HG02588 (cell line): ENCODE data around the gene SSR1.
"Not testable (repeated sequence)": the region's sequence is repeated elsewhere in the genome, so short reads cannot be mapped to it uniquely, and the experiment has no call there.

ENCODE experiments used
- ATAC-seq: cut with Tn5 transposase; IDR thresholded peaks from one replicate; pipeline ENCODE4 v1.9.1; 2021; ENCODE audit warnings: mild to moderate bottlenecking, moderate library complexity; ENCODE audit not compliant: unreplicated experiment

SSR1 gene

DNA sequence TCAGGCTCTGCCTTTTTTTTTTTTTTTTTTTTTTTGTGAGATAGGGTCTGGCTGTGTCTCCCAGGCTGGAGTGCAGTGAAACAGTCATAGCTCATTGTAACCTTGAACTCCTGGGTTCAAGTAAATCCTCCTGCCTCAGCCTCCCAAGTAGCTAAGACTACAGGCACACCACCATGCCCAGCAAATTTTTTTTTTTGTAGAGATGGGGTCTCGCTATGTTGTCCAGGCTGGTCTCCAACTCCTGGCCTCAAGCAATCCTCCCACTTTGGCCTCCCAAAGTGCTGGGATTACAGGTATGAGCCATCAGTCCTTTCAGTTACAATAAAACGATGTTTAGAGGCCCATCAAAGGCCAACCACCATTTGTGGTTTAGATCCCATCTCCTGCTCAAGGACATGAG lies 6.4 kb upstream of the SSR1 start:
- not testable (repeated sequence) for ATAC-seq

DNA sequence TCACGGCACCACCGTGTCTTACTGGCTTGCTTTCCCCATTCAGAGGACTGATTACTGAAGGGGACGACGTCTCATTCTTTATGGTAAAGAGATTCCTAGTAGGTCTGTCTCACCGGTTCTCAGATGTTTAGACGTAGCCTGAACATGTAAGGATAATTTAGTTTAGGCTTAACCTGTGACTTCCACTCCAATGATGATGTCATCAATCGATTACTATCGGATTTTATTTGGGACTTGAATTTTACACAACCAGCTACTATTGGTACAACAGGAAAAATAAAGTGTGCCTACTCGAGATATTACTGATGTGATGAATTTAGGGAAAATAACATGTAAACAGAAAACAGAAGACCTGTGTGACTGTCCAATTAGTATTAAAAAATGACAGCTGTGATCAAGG lies 4.5 kb upstream of the SSR1 start:
- ATAC-seq: no peak

DNA sequence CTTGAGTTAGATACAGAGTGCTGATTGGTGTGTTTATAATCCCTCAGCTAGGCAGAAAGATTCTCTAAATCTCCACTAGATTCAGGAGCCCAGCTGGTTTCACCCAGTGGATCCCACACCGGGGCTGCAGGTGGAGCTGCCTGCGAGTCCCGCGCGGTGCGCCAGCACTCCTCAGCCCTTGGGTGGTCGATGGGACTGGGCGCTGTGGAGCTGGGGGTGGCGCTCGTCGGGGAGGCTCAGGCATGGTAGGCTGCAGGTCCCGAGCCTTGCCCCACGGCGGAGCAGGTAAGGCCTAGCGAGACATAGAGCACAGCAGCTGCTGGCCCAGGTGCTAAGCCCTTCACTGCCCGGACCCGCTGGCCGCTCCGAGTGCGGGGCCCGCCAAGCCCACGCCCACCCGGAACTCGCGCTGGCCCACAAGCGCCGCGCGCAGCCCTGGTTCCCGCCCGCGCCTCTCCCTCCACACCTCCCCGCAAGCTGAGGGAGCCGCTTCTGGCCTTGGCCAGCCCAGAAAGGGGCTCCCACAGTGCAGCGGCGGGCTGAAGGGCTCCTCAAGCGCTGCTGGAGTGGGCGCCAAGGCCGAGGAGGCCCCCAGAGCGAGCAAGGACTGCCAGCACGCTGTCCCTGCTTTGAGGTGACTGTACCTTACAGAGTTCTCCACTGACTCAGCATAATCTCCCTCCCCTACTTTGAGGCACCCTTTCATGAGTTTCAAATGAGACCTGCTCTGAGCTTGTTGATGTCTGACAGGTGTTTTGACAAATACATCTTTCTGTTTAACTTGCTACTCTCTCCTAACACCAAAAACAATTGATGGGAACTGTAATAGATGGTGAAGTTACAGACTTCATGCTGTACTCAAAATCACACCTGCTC lies 3.9 kb upstream of the SSR1 start:
- ATAC-seq: no peak

DNA sequence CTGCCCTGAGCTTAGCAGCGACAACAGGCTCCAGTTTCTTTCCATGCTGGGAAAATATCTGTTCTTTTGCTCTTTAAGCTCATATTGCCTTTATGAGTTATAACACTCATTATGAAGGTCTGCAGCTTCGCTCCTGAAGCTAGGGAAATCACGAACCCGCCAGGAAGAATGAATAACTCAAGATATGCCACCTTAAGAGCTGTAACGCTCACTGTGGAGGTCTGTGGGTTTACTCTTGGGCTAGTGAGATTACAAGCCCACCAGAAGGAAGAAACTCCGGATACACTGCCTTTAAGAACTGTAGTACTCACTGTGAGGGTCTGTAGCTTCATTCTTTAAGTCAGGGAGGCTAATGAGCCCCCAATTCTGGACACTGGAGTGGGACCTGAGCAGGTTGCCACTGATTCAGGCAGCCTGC lies 3.0 kb upstream of the SSR1 start:
- no peak for ATAC-seq

DNA sequence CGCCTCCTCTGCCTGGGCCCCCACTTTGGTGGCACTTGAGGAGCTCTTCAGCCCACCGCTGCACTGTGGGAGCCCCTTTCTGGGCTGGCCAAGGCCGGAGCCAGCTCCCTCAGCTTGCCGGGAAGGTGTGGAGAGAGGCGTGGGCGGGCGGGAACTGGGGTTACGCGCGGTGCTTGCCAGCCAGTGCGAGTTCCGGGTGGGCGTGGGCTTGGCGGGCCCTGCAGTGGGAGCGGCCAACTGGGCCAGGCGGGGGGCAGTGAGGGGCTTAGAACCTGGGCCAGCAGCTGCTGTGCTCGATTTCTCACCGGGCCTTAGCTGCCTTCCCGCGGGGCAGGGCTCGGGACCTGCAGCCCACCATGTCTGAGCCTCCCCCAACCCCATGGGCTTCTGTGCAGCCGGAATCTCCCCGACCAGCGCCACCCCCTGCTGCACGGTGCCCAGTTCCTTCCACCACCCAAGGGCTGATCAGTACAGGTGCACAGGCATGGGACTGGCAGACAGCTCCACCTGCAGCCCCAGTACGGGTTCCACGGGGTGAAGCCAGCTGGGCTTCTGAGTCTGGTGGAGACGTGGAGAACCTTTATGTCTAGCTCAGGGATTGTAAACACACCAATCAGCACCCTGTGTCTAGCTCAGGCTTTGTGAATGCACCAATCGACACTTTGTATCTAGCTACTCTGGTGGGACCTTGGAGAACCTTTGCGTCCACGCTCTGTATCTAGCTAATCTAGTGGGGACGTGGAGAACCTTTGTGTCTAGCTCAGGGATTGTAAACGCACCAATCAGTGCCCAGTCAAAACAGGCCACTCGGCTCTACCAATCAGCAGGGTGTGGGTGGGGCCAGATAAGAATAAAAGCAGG lies 2.3 kb upstream of the SSR1 start:
- not testable (repeated sequence) for ATAC-seq

DNA sequence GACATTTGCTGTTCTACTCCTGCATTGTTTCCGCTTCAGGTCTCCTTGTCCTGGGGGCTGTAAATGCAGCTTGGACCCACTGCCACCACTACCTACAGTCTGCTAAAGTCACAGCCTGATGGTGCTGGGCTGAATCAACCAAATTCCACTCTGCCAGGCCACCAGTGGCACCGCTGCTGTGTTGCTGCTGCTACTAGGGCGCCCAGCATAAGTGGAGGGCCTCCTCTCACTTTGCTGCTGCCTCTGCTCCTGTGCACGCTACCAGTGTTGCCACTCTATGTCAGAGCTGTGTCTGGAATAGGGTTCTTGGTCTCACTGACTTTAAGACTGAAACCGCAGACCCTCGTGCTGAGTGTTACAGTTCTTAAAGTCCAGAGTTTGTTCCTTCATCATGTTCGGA lies 1.4 kb upstream of the SSR1 start:
- no peak for ATAC-seq

DNA sequence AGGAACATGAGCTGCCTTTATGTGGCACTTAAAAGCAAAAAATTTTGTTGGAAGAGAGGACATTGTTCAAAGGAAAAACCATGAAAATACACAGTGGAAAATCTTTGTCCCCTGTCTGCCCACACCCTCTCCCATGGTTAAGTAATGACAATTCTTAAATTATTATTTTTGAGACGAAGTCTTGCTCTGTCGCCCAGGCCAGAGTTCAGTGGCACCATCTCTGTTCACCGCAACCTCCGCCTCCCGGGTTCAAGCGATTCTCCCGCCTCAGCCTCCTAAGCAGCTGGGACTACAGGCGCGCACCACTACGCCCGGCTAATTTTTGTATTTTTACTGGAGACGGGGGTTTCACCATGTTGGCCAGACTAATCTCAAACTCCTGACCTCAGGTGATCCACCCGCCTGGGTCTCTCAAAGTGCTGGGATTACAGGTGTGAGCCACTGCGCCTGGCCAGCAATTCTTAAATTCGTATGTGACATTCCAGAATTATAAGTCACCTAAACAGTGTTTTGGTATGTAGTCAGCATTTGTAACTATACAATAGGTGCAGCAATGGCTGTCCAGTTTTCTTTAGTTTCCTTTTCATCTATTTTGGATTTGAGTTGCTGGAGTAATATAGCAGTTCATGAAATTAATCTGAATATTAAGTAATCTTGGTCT lies 636 bp upstream of the SSR1 start:
- no peak for ATAC-seq

DNA sequence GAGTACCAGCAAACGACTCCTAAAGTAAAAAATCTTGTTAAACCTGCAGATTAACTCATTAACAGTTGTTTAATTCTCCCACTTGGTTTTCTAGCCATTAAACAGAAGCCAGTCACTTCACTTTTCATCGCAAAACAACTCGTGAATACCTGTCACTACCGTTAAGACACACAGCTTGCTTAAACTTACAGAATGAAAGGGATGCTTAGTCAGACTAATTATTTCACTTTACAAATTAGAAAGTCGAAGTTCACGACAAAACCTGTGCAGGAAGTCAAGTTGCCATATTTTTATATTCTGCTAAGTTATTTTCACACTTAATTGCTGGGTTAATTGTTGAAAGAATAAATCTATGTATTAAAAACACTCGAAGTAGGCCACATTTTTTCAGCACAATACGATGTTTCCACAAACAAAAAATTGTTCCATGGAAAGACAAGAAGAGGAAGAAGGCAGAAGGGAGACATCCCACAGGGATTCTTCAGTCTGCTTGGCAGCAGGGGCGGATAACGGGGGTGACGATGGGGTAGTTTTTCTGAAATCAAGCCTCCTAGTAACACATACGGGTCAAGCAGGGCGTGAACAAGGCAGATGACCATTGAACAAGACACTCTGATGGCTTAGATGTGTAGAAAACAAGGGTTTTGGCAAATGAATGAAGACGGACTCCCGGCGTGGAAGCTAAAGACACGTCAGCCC lies 933 bp downstream of the SSR1 start:
- ATAC-seq: no peak

DNA sequence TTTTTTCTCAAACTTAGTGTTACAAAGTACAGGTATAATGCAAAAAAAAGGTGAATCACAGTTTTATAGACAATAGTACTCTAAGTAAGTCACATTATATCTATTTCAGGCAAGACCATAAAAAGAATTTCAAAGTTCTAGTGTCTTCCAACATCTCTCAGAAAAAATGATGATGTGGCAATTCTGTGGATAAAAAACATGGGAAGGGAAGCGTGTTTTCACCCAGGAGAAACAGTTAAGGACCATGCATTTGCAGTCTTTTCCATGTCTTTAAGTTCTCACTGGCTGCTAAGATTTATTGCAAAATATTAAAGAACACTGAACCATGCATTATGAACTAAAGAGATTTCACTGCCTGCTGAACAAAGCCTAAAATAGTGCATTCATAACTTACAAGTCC lies 1.8 kb downstream of the SSR1 start:
- no peak for ATAC-seq

DNA sequence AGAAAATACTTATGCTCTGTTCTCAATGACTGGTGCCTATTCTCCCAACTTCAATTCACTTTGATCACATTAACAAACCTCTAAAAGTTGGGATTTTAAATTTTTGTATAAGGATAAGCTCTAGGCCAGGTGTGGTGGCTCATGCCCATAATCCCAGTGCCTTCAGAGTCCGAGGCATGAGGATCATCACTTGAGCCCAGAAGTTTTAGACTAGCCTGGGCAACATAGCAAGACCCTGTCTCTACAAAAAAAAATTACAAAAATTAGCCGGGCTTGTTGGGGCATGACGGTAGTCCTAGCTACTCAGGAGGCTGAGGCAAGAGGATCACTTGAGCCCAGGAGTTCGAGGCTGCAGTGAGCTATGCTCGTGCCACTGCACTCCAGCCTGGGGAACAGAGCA lies 3.9 kb downstream of the SSR1 start:
- ATAC-seq: no peak

DNA sequence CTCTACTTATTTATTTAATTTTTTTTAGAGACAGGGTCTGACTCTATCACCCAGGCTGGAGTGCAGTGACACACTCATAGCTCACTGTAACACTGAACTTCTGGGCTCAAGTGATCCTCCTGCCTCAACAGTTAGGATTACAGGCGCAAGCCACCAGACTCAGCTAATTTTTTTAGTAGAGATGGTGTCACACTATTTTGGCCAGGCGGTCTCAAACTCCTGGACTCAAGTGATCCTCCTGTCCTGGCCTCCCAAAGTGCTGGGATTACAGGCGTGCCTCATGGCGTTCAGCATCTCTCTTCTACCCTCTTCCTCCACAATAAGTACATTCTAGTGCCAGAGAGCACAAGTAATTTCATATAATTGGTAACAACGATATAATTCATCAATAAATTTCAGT lies 5.5 kb downstream of the SSR1 start:
- no peak for ATAC-seq

DNA sequence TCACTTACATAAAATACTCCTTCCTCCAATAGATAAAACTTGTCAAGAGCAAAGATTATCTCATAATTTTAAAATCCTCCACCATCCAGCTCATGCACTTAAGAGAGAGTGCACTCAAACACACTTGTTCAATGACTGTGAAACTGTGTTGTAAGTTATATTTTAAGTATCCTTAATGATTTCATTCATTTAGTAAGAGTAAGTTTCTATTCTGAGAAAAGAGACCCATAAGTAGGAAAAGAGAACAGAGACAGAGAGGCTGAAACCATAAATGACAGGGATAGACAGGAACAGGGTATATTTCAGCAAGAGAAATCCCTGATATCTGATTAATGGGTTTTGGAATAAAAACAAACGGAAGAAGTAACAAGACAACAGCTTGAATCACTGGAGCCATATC lies 8.2 kb downstream of the SSR1 start:
- no peak for ATAC-seq

DNA sequence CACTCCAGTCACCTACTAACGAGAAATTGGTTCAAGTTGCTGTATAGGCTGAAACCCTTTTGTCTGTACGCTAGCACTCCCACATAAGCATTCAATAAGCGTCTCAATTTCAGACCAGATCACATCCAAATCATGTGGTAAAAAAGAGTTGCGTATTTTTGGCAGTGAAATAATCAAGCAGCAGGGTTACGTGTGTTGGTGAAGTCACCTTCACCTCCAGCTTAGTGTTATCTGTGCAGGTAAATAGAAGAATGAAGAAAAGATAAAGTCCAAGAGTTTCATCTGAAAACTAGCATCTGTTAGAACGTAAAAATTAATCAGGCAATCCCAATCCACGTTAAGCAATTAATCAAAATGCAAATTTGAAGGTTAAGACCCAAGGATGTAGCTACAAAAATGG lies 11.3 kb downstream of the SSR1 start:
- ATAC-seq: no peak

DNA sequence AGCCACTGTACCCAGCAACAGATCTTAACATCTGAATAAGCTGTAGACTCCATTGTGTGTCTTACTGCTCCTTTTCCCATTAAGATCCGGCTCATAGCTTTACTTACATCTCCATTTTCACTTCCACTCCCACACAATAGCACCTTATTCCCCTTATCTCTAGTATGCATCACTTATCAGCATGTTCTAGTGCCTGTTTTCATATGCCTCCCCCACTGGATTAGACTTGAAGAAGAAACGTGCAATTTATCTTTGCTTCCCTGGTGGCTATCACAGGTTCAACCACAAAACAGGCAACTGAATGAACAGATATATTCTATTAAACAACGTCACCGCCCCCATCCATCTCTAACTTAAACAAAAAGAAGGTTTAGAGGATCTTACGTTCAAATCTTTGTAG lies 12.1 kb downstream of the SSR1 start:
- ATAC-seq: no peak

DNA sequence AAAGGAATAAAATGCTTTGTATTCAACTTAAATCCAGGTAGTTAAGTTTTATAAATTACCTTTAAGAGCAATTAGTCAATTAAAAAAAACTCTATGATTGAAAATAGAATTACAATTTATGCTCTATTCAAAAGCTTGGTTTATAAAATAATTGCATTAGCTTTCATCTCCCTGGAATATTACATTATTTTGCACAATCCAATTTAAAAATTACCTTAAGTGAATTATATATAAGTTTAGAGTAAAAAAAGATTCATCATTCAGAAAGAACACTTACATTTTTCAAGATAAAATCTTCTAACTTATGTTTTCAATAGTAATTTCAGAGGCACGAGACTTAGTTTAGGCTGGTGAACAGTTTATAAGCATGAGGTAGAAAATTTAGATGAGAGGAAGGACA lies 14.9 kb downstream of the SSR1 start:
- ATAC-seq: no peak

DNA sequence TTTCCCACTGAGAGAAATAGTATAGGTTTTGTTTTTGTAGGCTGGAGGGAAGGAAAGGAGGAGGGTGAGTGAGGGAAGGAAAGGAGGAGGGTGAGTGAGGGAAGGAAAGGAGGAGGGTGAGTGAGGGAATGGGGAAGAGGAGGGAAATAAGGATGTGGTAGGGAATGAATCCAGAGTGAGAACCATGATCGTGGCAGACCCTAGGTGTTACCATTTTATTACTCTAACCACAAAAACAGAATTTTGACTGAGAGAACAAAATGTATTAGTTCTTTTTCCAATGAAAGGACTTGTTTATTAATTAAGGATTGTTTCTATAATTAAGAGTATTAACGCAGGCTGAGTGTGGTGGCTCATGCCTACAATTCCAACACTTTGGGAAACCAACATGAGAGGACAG lies 16.4 kb downstream of the SSR1 start:
- no peak for ATAC-seq

DNA sequence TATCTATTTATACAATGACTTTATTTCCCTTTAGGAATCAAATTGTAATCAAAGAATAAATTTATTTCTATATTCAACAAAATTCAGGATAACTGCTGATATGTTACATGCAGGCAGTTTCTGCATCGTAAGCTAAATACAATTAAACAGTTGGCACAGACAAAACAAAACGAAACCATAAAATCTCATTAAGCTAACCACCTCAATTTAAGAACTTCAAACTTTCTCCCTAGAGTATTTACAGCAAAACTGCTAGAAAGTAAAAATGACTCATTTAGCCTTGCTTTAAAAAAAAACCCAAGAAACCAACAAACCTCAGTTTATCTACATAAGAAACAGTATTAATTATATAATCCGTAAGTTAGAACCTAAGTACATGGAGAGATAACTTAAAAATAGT lies 17.1 kb downstream of the SSR1 start:
- no peak for ATAC-seq

DNA sequence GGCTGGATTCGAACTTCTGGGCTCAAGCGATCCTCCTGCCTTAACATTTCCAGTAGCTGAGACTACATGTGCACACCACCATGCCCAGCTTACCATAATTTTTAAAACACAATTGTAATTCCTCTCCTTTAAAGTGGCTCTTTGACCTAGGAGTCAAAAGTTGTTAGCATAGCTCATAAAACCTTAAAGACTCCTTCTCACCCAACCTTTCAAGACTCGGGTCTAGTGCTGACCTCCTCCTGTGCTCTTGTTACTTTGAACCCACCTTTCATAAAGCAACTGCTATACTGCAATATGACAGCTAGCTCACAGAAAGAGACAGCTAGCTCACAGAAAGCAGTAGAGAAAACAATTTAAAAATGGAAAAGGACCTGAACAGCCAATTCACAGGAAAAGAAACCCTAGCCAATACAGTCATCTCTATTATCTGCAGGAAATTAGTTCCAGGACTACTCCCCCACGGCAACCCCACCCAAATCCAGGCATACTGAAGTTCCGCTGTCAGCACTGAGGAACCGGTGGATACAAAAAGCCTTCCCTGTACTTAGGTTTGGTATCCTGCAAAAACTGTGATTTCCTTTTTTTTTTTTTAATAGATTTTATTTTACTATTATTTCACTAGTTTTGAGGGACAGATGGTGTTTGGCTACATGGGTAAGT lies 20.3 kb downstream of the SSR1 start:
- ATAC-seq: no peak

DNA sequence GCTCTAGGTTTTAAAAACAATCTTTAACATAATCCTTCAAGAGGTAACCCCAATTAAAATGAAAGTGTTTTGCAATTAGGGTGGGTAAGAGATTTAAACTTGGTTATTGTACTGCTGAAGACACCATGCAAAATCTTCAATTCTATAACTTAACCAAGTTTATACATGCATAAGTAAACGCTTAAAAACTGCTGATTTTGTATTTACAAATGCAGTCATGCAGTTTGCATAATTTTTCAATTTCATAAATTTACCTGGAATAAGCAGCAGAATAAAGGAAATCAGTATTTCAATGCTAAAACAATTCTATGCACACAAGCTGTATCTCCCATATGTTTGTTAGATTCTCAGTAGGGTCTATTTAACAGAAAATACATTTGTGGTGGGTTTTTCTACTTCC lies 22.9 kb downstream of the SSR1 start:
- ATAC-seq: no peak

DNA sequence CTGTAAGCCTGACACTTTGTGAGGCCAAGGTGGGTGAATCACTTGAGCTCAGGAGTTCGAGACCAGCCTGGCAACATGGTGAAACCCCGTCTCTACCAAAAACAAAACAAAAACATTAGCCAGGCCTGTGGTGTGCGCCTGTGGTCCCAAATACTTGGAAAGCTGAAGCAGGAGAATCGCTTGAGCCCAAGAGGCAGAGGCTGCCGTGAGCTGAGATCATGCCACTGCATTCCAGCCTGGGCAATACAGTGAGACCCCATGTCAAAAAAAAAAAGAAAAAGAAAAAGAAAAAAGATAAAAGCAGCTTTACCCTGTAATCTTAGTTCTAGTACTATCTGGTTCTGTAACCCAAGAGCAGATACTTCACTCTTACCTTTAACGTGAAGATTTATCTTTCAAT lies 27.6 kb downstream of the SSR1 start:
- no peak for ATAC-seq

DNA sequence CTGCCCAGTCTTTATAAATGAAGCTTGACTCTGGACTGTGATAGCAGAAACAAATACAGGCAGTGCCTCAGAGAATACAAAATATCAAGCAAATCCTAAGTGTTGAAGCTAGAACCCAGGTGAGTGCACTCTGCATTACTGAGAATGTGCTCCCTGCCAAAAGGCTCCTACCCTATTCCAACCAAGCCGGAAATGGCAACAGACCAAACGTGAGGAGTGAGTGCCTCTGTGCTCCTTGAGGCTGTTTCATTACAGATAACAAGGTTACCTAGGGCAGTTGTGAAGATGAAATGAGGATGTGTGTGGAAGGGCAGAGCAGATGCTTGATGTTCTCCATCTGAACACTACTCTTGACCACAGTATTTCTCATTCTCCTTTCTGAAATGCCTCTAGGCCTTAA lies 29.3 kb downstream of the SSR1 start:
- no peak for ATAC-seq
